Type B pancreatic cell (in vitro differentiated cells): Measurements from ENCODE around the gene KRT39. TPM values are rescaled to one million over a fixed set of nuclear protein-coding genes. Genes with fewer than 3 reads are reported as not detected.
"Not testable (repeated sequence)": the region's sequence is repeated elsewhere in the genome, so short reads cannot be mapped to it uniquely, and the experiment has no call there.

Source experiments
- DNase-seq: peaks from one replicate; pipeline ENCODE4 v3.0.0; 2021; ENCODE audit warnings: mixed read lengths; ENCODE audit not compliant: unreplicated experiment; ENCODE audit errors: extremely low spot score
- H3K27ac Mint-ChIP-seq: 2 replicates; pipeline ENCODE4 v1.8.0; 2021; ENCODE audit warnings: mild to moderate bottlenecking, mixed read lengths
- H3K27me3 Mint-ChIP-seq: 2 replicates; pipeline ENCODE4 v1.8.0; 2021; ENCODE audit warnings: mixed read lengths
- H3K36me3 Mint-ChIP-seq: 2 replicates; pipeline ENCODE4 v1.8.0; 2021; ENCODE audit warnings: mixed read lengths
- H3K4me1 Mint-ChIP-seq: one replicate; pipeline ENCODE4 v1.8.0; 2021; ENCODE audit warnings: mixed read lengths; ENCODE audit not compliant: unreplicated experiment
- H3K4me3 Mint-ChIP-seq: 2 replicates; pipeline ENCODE4 v1.8.0; 2021; ENCODE audit warnings: mild to moderate bottlenecking, mixed read lengths
- H3K9me3 Mint-ChIP-seq: 2 replicates; pipeline ENCODE4 v1.8.0; 2021; ENCODE audit warnings: mixed read lengths
- CTCF ChIP-seq: fragments of 200-600 bp; sonication (generic); conservative IDR thresholded peaks from 2 replicates; pipeline ENCODE4 v1.5.0; 2021; ENCODE audit warnings: antibody characterized with exemption, mild to moderate bottlenecking
- total RNA-seq: library from RNA; stranded (reverse); gene quantifications from 2 replicates; pipeline ENCODE4 v1.2.1, GENCODE V29; 2021; ENCODE audit warnings: low replicate concordance

The KRT39 gene
- total RNA-seq, 1 donor from 2014 or later: 0.70 TPM

- Mint-ChIP-seq H3K27ac (no peak overlapping the region), H3K4me1 (peaks cover 4% of the 10 kb centered on the region), H3K36me3 (no peaks in the 10 kb centered on the region), H3K27me3 (no peaks in the 10 kb centered on the region), H3K9me3 (peaks cover 4% of the 10 kb centered on the region), H3K4me3 (no peak overlapping the region)
- no peak for TF ChIP-seq CTCF
- DNase-seq: no peak
These were observed 36.1 kb upstream of the KRT39 start for GRCh38 chr17:41002814-41003213.

GRCh38 chr17:41001795-41002194 is 35.0 kb upstream of the KRT39 start:
- H3K27ac Mint-ChIP-seq: no peak overlapping the region
- no peaks in the 10 kb centered on the region for H3K36me3 Mint-ChIP-seq
- no peaks in the 10 kb centered on the region for H3K27me3 Mint-ChIP-seq
- DNase-seq: no peak
- TF ChIP-seq CTCF: no peak
- H3K4me3 Mint-ChIP-seq: no peak overlapping the region
- H3K4me1 Mint-ChIP-seq: peaks cover 4% of the 10 kb centered on the region
- H3K9me3 Mint-ChIP-seq: peaks cover 4% of the 10 kb centered on the region

- not testable (repeated sequence) for H3K36me3 Mint-ChIP-seq, H3K4me3 Mint-ChIP-seq, H3K9me3 Mint-ChIP-seq, H3K27ac Mint-ChIP-seq, DNase-seq, H3K27me3 Mint-ChIP-seq, H3K4me1 Mint-ChIP-seq
These were observed 32.8 kb upstream of the KRT39 start, which contains the start of gene KRTAP3-2 for GRCh38 chr17:40999563-40999962. Gene KRTAP3-2, minus strand, starts transcription at chr17:40999906. Its CDS starts 53 bp downstream, at chr17:40999853.

- Mint-ChIP-seq H3K4me3 (no peak overlapping the region), H3K4me1 (no peaks in the 10 kb centered on the region), H3K36me3 (no peaks in the 10 kb centered on the region), H3K9me3 (peaks cover 4% of the 10 kb centered on the region), H3K27me3 (no peaks in the 10 kb centered on the region), H3K27ac (no peak overlapping the region)
- TF ChIP-seq CTCF: no peak
- DNase-seq: no peak
These were observed 30.6 kb upstream of the KRT39 start for GRCh38 chr17:40997361-40997760.

- TF ChIP-seq CTCF: no peak
- H3K27ac Mint-ChIP-seq: no peak overlapping the region
- H3K9me3 Mint-ChIP-seq: peaks cover 4% of the 10 kb centered on the region
- H3K4me1 Mint-ChIP-seq: no peaks in the 10 kb centered on the region
- H3K36me3 Mint-ChIP-seq: no peaks in the 10 kb centered on the region
- H3K4me3 Mint-ChIP-seq: no peak overlapping the region
- H3K27me3 Mint-ChIP-seq: no peaks in the 10 kb centered on the region
- no peak for DNase-seq
These were observed 30.1 kb upstream of the KRT39 start for GRCh38 chr17:40996829-40997228.

GRCh38 chr17:40995116-40995515 is 28.4 kb upstream of the KRT39 start:
- TF ChIP-seq CTCF: no peak
- Mint-ChIP-seq H3K27me3 (no peaks in the 10 kb centered on the region), H3K9me3 (no peaks in the 10 kb centered on the region), H3K4me3 (no peak overlapping the region), H3K36me3 (no peaks in the 10 kb centered on the region), H3K4me1 (no peaks in the 10 kb centered on the region), H3K27ac (no peak overlapping the region)
- no peak for DNase-seq
